Mesenchymal stem cell (in vitro differentiated cells and primary cell): ENCODE results near the gene C19orf47.

Source experiments
- DNase-seq: peaks from one replicate; pipeline ENCODE4 v3.0.0-alpha.2; 2013
- H2AFZ ChIP-seq: one replicate; pipeline ENCODE4 v1.6.1; 2013; ENCODE audit warnings: low read depth, mild to moderate bottlenecking, control low read depth, inconsistent platforms, low read length, moderate library complexity
- H2AK5ac ChIP-seq: 2 replicates; pipeline ENCODE4 v1.6.1; 2013; ENCODE audit warnings: low read length, moderate library complexity, mild to moderate bottlenecking, inconsistent platforms; ENCODE audit not compliant: severe bottlenecking
- H2BK120ac ChIP-seq: one replicate; pipeline ENCODE4 v1.6.1; 2013; ENCODE audit warnings: low read depth, mild to moderate bottlenecking, inconsistent platforms, low read length, moderate library complexity
- H2BK12ac ChIP-seq, 2 experiments: one replicate each; pipeline ENCODE4 v1.6.1; 2013; ENCODE audit warnings: inconsistent platforms in 2 of 2, low read length in 2 of 2, mild to moderate bottlenecking in 2 of 2, moderate library complexity in 2 of 2, control low read depth in 1 of 2
- H2BK15ac ChIP-seq: one replicate; pipeline ENCODE4 v1.6.1; 2013; ENCODE audit warnings: mild to moderate bottlenecking, low read depth, inconsistent platforms; ENCODE audit not compliant: poor library complexity, severe bottlenecking
- H2BK5ac ChIP-seq: 2 replicates; pipeline ENCODE4 v1.6.1; 2013; ENCODE audit warnings: low read depth, mild to moderate bottlenecking, low read length, control low read depth, inconsistent platforms; ENCODE audit not compliant: poor library complexity, severe bottlenecking
- H3K14ac ChIP-seq, 2 experiments: one replicate each; pipeline ENCODE4 v1.6.1; 2013; ENCODE audit warnings: inconsistent platforms in 2 of 2, low read length in 2 of 2, control low read depth in 1 of 2, mild to moderate bottlenecking in 1 of 2, moderate library complexity in 1 of 2
- H3K18ac ChIP-seq, 2 experiments: one replicate each; pipeline ENCODE4 v1.6.1; 2013; ENCODE audit warnings: inconsistent platforms in 2 of 2, low read length in 2 of 2, control low read depth in 1 of 2, low read depth in 1 of 2, mild to moderate bottlenecking in 1 of 2
- H3K23ac ChIP-seq, 2 experiments: one replicate each; pipeline ENCODE4 v1.6.1; 2013; ENCODE audit warnings: inconsistent platforms in 2 of 2, low read length in 2 of 2, mild to moderate bottlenecking in 2 of 2, moderate library complexity in 2 of 2, control low read depth in 1 of 2
- H3K27ac ChIP-seq: 2 replicates; pipeline ENCODE4 v1.5.1; 2013; ENCODE audit warnings: mild to moderate bottlenecking, moderate library complexity, low read length, control low read depth, inconsistent platforms; ENCODE audit not compliant: poor library complexity, severe bottlenecking
- H3K27me3 ChIP-seq, 2 experiments: 2 replicates each; pipeline versions ENCODE4 v1.6.1 to v1.7.0; 2013; ENCODE audit warnings: low read length in 2 of 2, mild to moderate bottlenecking in 2 of 2, moderate library complexity in 2 of 2, control low read depth in 1 of 2, inconsistent platforms in 1 of 2; ENCODE audit not compliant: control insufficient read depth in 1 of 2, insufficient read depth in 1 of 2
- H3K36me3 ChIP-seq, 2 experiments: 2 replicates each; pipeline versions ENCODE4 v1.6.1 to v1.7.0; 2013; ENCODE audit warnings: low read length in 2 of 2, control low read depth in 1 of 2, inconsistent platforms in 1 of 2, low read depth in 1 of 2, mild to moderate bottlenecking in 1 of 2; ENCODE audit not compliant: insufficient read depth in 2 of 2, control insufficient read depth in 1 of 2
- H3K4ac ChIP-seq, 2 experiments: one replicate each; pipeline ENCODE4 v1.6.1; 2013; ENCODE audit warnings: inconsistent platforms in 2 of 2, low read length in 2 of 2, mild to moderate bottlenecking in 2 of 2, moderate library complexity in 2 of 2, control low read depth in 1 of 2, low read depth in 1 of 2
- H3K4me1 ChIP-seq: 2 replicates; pipeline ENCODE4 v1.6.1; 2013; ENCODE audit warnings: low read depth, low read length, control low read depth; ENCODE audit not compliant: control insufficient read depth, insufficient read depth
- H3K4me2 ChIP-seq: 2 replicates; pipeline ENCODE4 v1.6.1; 2013; ENCODE audit warnings: low read length, mild to moderate bottlenecking, inconsistent platforms; ENCODE audit not compliant: poor library complexity, severe bottlenecking
- H3K4me3 ChIP-seq, 2 experiments: 2 replicates each; pipeline versions ENCODE4 v1.5.1 to v1.7.0; 2013; ENCODE audit warnings: low read length in 2 of 2, mild to moderate bottlenecking in 2 of 2, control low read depth in 1 of 2, low read depth in 1 of 2; ENCODE audit not compliant: insufficient read depth in 1 of 2
- H3K79me1 ChIP-seq: replicated peaks from 2 replicates; pipeline ENCODE4 v1.6.1; 2013; ENCODE audit warnings: mild to moderate bottlenecking, control low read depth, low read length, inconsistent platforms; ENCODE audit not compliant: poor library complexity, severe bottlenecking
- H3K9ac ChIP-seq: 2 replicates; pipeline ENCODE4 v1.7.0; 2013; ENCODE audit warnings: mild to moderate bottlenecking, low read length, moderate library complexity
- H3K9me3 ChIP-seq: 2 replicates; pipeline ENCODE4 v1.7.0; 2013; ENCODE audit warnings: mild to moderate bottlenecking, low read length; ENCODE audit not compliant: control insufficient read depth
- H4K8ac ChIP-seq: one replicate; pipeline ENCODE4 v1.6.1; 2013; ENCODE audit warnings: inconsistent platforms, mild to moderate bottlenecking, low read length, moderate library complexity
- H4K91ac ChIP-seq: one replicate; pipeline ENCODE4 v1.6.1; 2013; ENCODE audit warnings: mild to moderate bottlenecking, low read length, inconsistent platforms
- WGBS: methylation state at CpG from one replicate; pipeline ENCODE4 v1.1.7; 2013; ENCODE audit warnings: mixed read lengths; 5-methylcytosine and 5-hydroxymethylcytosine counted together

C19orf47 gene

DNA sequence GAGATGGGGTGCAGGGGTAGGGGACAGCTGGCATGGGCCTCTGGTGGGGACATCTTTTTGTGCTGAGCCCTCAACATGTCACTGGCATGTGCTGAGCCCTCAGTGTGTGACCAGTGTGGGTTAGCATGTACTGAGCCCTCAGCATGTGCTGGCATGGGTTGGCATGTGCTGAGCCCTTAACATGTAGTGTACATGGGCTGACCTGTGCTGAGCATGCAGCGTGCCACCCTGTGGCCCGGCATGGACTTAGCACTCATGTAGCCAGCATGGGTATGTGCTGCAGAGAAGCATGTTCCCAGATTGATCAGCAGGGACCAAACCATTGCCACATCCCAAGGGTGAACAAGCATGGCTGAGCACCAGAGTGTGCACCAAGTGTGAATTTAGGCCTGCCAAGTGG lies 30.3 kb upstream of the C19orf47 start:
- H3K79me1 ChIP-seq: peaks cover 8% of the 10 kb centered on the region
- H3K27ac ChIP-seq: no peak overlapping the region
- no peak overlapping the region for H3K9ac ChIP-seq
- no peak overlapping the region for H2AK5ac ChIP-seq
- peaks cover 46 to 73% of the 10 kb centered on the region in 2 experiments for H3K36me3 ChIP-seq
- H2BK12ac ChIP-seq: no peak overlapping the region
- H3K4ac ChIP-seq: no peak overlapping the region
- H3K18ac ChIP-seq: no peak overlapping the region
- no peak overlapping the region for H4K8ac ChIP-seq
- H3K27me3 ChIP-seq: no peaks in the 10 kb centered on the region
- no peak overlapping the region for H2AFZ ChIP-seq
- H3K4me3 ChIP-seq: no peak overlapping the region
- H3K23ac ChIP-seq: no peak overlapping the region
- no peak overlapping the region for H3K4me2 ChIP-seq
- H3K14ac ChIP-seq: no peak overlapping the region
- H3K4me1 ChIP-seq: peaks cover 2% of the 10 kb centered on the region
- no peak overlapping the region for H2BK15ac ChIP-seq
- 91% methylated on average over 2 of the region's 2 CpGs for WGBS
- H2BK120ac ChIP-seq: no peak overlapping the region
- H2BK5ac ChIP-seq: no peak overlapping the region
- no peaks in the 10 kb centered on the region for H3K9me3 ChIP-seq
- no peak for DNase-seq
- H4K91ac ChIP-seq: no peak overlapping the region

DNA sequence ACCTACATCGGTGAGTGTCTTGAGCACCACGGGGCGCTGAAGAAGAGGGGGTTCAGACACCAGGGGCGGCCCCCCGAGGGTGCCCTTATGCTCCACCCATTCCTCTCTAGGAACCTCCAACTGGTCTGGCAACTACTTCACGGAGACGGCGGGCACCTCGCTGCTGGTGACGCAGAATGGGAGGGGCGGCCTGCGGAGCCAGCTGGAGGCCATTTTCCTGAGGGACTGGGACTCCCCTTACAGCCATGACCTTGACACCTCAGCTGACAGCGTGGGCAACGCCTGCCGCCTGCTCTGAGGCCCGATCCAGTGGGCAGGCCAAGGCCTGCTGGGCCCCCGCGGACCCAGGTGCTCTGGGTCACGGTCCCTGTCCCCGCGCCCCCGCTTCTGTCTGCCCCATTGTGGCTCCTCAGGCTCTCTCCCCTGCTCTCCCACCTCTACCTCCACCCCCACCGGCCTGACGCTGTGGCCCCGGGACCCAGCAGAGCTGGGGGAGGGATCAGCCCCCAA lies 29.7 kb upstream of the C19orf47 start:
- Histone ChIP-seq H3K4me2 (no peak overlapping the region), H3K18ac (no peak overlapping the region), H2BK5ac (no peak overlapping the region), H3K4ac (no peak overlapping the region), H3K9ac (no peak overlapping the region), H4K91ac (no peak overlapping the region), H3K4me1 (peaks cover 2% of the 10 kb centered on the region), H3K27ac (no peak overlapping the region), H3K14ac (no peak overlapping the region), H4K8ac (no peak overlapping the region), H2BK120ac (no peak overlapping the region), H2AFZ (no peak overlapping the region), H3K79me1 (peaks cover 12% of the 10 kb centered on the region), H2BK15ac (no peak overlapping the region), H2BK12ac (no peak overlapping the region), H3K36me3 (peaks cover 49 to 79% of the 10 kb centered on the region in 2 experiments), H3K4me3 (no peak overlapping the region), H2AK5ac (no peak overlapping the region), H3K23ac (no peak overlapping the region), H3K27me3 (no peaks in the 10 kb centered on the region), H3K9me3 (no peaks in the 10 kb centered on the region)
- 94% methylated on average over 25 of the region's 25 CpGs for WGBS
- no peak for DNase-seq

DNA sequence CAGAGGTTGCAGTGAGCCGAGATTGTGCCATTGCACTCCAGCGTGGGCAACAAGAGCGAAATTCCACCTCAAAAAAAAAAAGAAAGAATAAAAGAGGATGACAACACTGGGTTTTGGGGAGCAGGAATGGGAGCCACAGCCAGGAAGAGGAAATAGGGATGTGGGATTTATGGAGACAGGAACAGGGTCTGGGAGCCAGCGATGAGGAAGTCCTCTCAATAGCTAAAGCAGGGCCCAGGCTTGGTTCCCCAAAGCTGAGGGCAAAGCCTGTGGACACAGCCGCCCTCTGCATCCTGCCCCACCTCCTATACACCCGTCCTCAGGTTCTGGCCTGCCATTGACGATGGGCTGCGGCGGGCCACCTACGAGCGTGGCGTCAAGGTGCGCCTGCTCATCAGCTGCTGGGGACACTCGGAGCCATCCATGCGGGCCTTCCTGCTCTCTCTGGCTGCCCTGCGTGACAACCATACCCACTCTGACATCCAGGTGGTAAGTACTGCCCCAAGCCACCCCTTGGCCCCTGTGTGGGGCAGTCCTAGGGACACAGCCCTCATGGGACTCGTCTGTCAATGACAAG lies 28.2 kb upstream of the C19orf47 start:
- no peak overlapping the region for H2BK5ac ChIP-seq
- no peak overlapping the region for H3K27ac ChIP-seq
- H2AK5ac ChIP-seq: no peak overlapping the region
- no peak overlapping the region for H2BK12ac ChIP-seq
- H4K8ac ChIP-seq: peak overlapping the region; percentile 7
- H3K27me3 ChIP-seq: no peaks in the 10 kb centered on the region
- no peak overlapping the region for H3K23ac ChIP-seq
- H2AFZ ChIP-seq: no peak overlapping the region
- no peak overlapping the region for H3K4ac ChIP-seq
- no peak overlapping the region for H3K18ac ChIP-seq
- 97% methylated on average over 17 of the region's 17 CpGs for WGBS
- H2BK120ac ChIP-seq: no peak overlapping the region
- no peak overlapping the region for H3K4me3 ChIP-seq
- no peak overlapping the region for H3K14ac ChIP-seq
- H3K4me1 ChIP-seq: peaks cover 2% of the 10 kb centered on the region
- peaks cover 64 to 92% of the 10 kb centered on the region in 2 experiments for H3K36me3 ChIP-seq
- H3K79me1 ChIP-seq: peaks cover 19% of the 10 kb centered on the region
- no peak overlapping the region for H3K9ac ChIP-seq
- no peak for DNase-seq
- H3K9me3 ChIP-seq: no peaks in the 10 kb centered on the region
- no peak overlapping the region for H2BK15ac ChIP-seq
- no peak overlapping the region for H4K91ac ChIP-seq
- H3K4me2 ChIP-seq: no peak overlapping the region

DNA sequence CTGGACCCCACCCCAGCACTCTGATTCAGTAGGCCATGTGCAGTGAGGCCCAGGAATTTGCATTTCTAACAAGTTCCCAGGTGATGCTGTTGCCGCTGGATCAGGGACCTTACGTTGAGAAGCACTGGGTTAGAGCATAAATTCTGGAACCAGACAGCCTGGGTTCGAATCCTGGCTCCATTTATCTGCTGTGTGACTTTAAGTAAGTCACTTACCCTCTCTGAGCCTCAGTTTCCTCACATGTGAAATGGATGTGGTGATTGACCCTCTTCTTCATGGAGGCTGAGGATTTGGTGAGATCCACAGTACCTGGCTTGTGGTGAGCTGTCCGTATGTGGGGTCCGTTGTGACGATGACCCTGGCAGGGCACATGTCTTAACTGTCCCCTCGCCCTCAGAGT lies 25.9 kb upstream of the C19orf47 start:
- H2BK5ac ChIP-seq: no peak overlapping the region
- no peaks in the 10 kb centered on the region for H3K27me3 ChIP-seq
- H3K4me3 ChIP-seq: no peak overlapping the region
- no peak overlapping the region for H3K9ac ChIP-seq
- no peak overlapping the region for H3K4ac ChIP-seq
- no peak overlapping the region for H4K8ac ChIP-seq
- H2AK5ac ChIP-seq: no peak overlapping the region
- WGBS: 96% methylated on average over 6 of the region's 7 CpGs
- peaks cover 2% of the 10 kb centered on the region for H3K4me1 ChIP-seq
- H2AFZ ChIP-seq: no peak overlapping the region
- H3K4me2 ChIP-seq: no peak overlapping the region
- H2BK120ac ChIP-seq: no peak overlapping the region
- H3K18ac ChIP-seq: no peak overlapping the region
- peaks cover 74 to 89% of the 10 kb centered on the region in 2 experiments for H3K36me3 ChIP-seq
- H3K23ac ChIP-seq: no peak overlapping the region
- H3K9me3 ChIP-seq: no peaks in the 10 kb centered on the region
- no peak overlapping the region for H4K91ac ChIP-seq
- no peak overlapping the region for H2BK12ac ChIP-seq
- H3K27ac ChIP-seq: no peak overlapping the region
- no peak for DNase-seq
- H3K79me1 ChIP-seq: peaks cover 33% of the 10 kb centered on the region
- H2BK15ac ChIP-seq: no peak overlapping the region
- H3K14ac ChIP-seq: no peak overlapping the region
